Astrocyte (in vitro differentiated cells and primary cell): ENCODE measurements around the gene SMCO3. TPM values are rescaled to one million over a fixed set of nuclear protein-coding genes. Genes with fewer than 3 reads are reported as not detected.
A peak's percentile ranks its signal among the peaks of the same experiment; 100 is the strongest.

Experiments used
- DNase-seq: peaks from one replicate; pipeline ENCODE4 v3.0.0-alpha.2; 2010; ENCODE audit warnings: low read depth
- FAIRE-seq: peaks from 2 replicates; lab custom pipeline; 2011; peaks lifted over from hg19 to GRCh38; lab: Jason Lieb, UNC
- H2AFZ ChIP-seq: 2 replicates; pipeline ENCODE4 v1.6.0; 2012; ENCODE audit warnings: low read depth, low read length, inconsistent platforms
- H3K27ac ChIP-seq: 2 replicates; pipeline ENCODE4 v1.5.1; 2011; ENCODE audit warnings: low read depth, low read length, inconsistent platforms
- H3K27me3 ChIP-seq: 2 replicates; pipeline ENCODE4 v1.6.0; 2011; ENCODE audit warnings: low read length, inconsistent platforms; ENCODE audit not compliant: insufficient read depth
- H3K36me3 ChIP-seq: 2 replicates; pipeline ENCODE4 v1.5.1; 2011; ENCODE audit warnings: low read length, inconsistent platforms; ENCODE audit not compliant: insufficient read depth
- H3K4me1 ChIP-seq: 2 replicates; pipeline ENCODE4 v1.5.1; 2011; ENCODE audit warnings: low read length, inconsistent platforms; ENCODE audit not compliant: insufficient read depth
- H3K4me2 ChIP-seq: 2 replicates; pipeline ENCODE4 v1.6.0; 2012; ENCODE audit warnings: low read length, inconsistent platforms
- H3K4me3 ChIP-seq: 2 replicates; pipeline ENCODE4 v1.5.1; 2011; ENCODE audit warnings: low read depth, mild to moderate bottlenecking, low read length, inconsistent platforms; ENCODE audit not compliant: insufficient read depth
- H3K79me2 ChIP-seq: 2 replicates; pipeline ENCODE4 v1.6.0; 2012; ENCODE audit warnings: mild to moderate bottlenecking, low read length, inconsistent platforms; ENCODE audit not compliant: insufficient read depth
- H3K9ac ChIP-seq: 2 replicates; pipeline ENCODE4 v1.6.0; 2012; ENCODE audit warnings: mild to moderate bottlenecking, low read length, inconsistent platforms
- H3K9me3 ChIP-seq: 2 replicates; pipeline ENCODE4 v1.5.1; 2012; ENCODE audit warnings: low read depth, mild to moderate bottlenecking, low read length, inconsistent platforms; ENCODE audit not compliant: insufficient read depth
- H4K20me1 ChIP-seq: 2 replicates; pipeline ENCODE4 v1.6.0; 2012; ENCODE audit warnings: low read length, inconsistent platforms; ENCODE audit not compliant: insufficient read depth
- H3K27ac Mint-ChIP-seq: one replicate; pipeline ENCODE4 v1.8.0; 2021; ENCODE audit warnings: mild to moderate bottlenecking, mixed read lengths; ENCODE audit not compliant: unreplicated experiment
- H3K27me3 Mint-ChIP-seq: one replicate; pipeline ENCODE4 v1.8.0; 2021; ENCODE audit warnings: low read depth, mixed read lengths; ENCODE audit not compliant: unreplicated experiment
- H3K36me3 Mint-ChIP-seq: one replicate; pipeline ENCODE4 v1.8.0; 2021; ENCODE audit warnings: low read depth, mixed read lengths; ENCODE audit not compliant: unreplicated experiment
- H3K4me1 Mint-ChIP-seq: one replicate; pipeline ENCODE4 v1.8.0; 2021; ENCODE audit warnings: low read depth, mixed read lengths; ENCODE audit not compliant: unreplicated experiment
- H3K4me3 Mint-ChIP-seq: one replicate; pipeline ENCODE4 v1.8.0; 2021; ENCODE audit warnings: mild to moderate bottlenecking, moderate library complexity, mixed read lengths; ENCODE audit not compliant: unreplicated experiment
- H3K9me3 Mint-ChIP-seq: one replicate; pipeline ENCODE4 v1.8.0; 2021; ENCODE audit warnings: mild to moderate bottlenecking, mixed read lengths; ENCODE audit not compliant: unreplicated experiment
- EZH2 ChIP-seq: IDR thresholded peaks from 2 replicates; pipeline ENCODE4 v1.6.1; 2012; ENCODE audit warnings: mild to moderate bottlenecking, low read length, inconsistent platforms; ENCODE audit not compliant: insufficient read depth
- total RNA-seq: library from RNA; stranded (reverse); gene quantifications from 2 replicates; pipeline ENCODE4 v1.2.1, GENCODE V29; 2021
- TF ChIP-seq, protein P1 (sequence below): IDR thresholded peaks from 2 replicates; pipeline ENCODE4 v1.5.1; 2011; ENCODE audit warnings: low read depth, mild to moderate bottlenecking, inconsistent platforms, low read length, moderate library complexity; ENCODE audit not compliant: insufficient read depth

The SMCO3 gene
- total RNA-seq, 1 donor from 2014 or later, result 0.57 TPM

- peaks cover 5% of the 10 kb centered on the region for H3K4me1 Mint-ChIP-seq
- H2AFZ ChIP-seq, result peak within 1 kb of the TSS; percentile 86
- H3K9me3 Mint-ChIP-seq, result no peaks in the 10 kb centered on the region
- peaks cover 13% of the 10 kb centered on the region for H3K36me3 ChIP-seq
- peak; percentile 99 for DNase-seq
- peak within 1 kb of the TSS; percentile 95 for H3K9ac ChIP-seq
- no peak within 1 kb of the TSS for H3K27ac Mint-ChIP-seq
- H3K9me3 ChIP-seq, result no peaks in the 10 kb centered on the region
- H3K4me2 ChIP-seq, result peak within 1 kb of the TSS; percentile 94
- peak within 1 kb of the TSS; percentile 97 for H3K4me3 ChIP-seq
- peaks cover 51% of the 10 kb centered on the region for H3K79me2 ChIP-seq
- peaks cover 7% of the 10 kb centered on the region for H4K20me1 ChIP-seq
- TF ChIP-seq, protein P1, sequence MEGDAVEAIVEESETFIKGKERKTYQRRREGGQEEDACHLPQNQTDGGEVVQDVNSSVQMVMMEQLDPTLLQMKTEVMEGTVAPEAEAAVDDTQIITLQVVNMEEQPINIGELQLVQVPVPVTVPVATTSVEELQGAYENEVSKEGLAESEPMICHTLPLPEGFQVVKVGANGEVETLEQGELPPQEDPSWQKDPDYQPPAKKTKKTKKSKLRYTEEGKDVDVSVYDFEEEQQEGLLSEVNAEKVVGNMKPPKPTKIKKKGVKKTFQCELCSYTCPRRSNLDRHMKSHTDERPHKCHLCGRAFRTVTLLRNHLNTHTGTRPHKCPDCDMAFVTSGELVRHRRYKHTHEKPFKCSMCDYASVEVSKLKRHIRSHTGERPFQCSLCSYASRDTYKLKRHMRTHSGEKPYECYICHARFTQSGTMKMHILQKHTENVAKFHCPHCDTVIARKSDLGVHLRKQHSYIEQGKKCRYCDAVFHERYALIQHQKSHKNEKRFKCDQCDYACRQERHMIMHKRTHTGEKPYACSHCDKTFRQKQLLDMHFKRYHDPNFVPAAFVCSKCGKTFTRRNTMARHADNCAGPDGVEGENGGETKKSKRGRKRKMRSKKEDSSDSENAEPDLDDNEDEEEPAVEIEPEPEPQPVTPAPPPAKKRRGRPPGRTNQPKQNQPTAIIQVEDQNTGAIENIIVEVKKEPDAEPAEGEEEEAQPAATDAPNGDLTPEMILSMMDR, result no peak
- peak; percentile 95 for FAIRE-seq
- peak within 1 kb of the TSS; percentile 96 for H3K27ac ChIP-seq
- H3K27me3 ChIP-seq, result no peaks in the 10 kb centered on the region
- peaks cover 12% of the 10 kb centered on the region for H3K4me1 ChIP-seq
- H3K27me3 Mint-ChIP-seq, result no peaks in the 10 kb centered on the region
- no peak within 1 kb of the TSS for H3K4me3 Mint-ChIP-seq
- no peaks in the 10 kb centered on the region for H3K36me3 Mint-ChIP-seq
These were observed 10.8 kb downstream of the SMCO3 start, which contains the start of the genes C12orf60 and WBP11 for GRCh38 chr12:14803011-14803829. Gene C12orf60 (plus strand): TSS chr12:14803670. CDS start chr12:14822936, 19,266 bp downstream. Gene WBP11 (minus strand): TSS chr12:14803478. CDS start chr12:14801383, 2,095 bp downstream.

- no peak overlapping the region for H3K4me3 Mint-ChIP-seq
- no peak for FAIRE-seq
- H3K27me3 Mint-ChIP-seq, result no peaks in the 10 kb centered on the region
- H3K4me3 ChIP-seq, result peak overlapping the region; percentile 97
- no peaks in the 10 kb centered on the region for H3K36me3 Mint-ChIP-seq
- H3K79me2 ChIP-seq, result peaks cover 55% of the 10 kb centered on the region
- peaks cover 12% of the 10 kb centered on the region for H3K4me1 ChIP-seq
- peak overlapping the region; percentile 77 for H2AFZ ChIP-seq
- TF ChIP-seq EZH2, result no peak
- TF ChIP-seq, protein P1, result no peak
- peaks cover 8% of the 10 kb centered on the region for H4K20me1 ChIP-seq
- H3K27ac Mint-ChIP-seq, result no peak overlapping the region
- peak overlapping the region; percentile 96 for H3K27ac ChIP-seq
- peak overlapping the region; percentile 91 for H3K4me2 ChIP-seq
- peak overlapping the region; percentile 95 for H3K9ac ChIP-seq
- H3K27me3 ChIP-seq, result no peaks in the 10 kb centered on the region
- peaks cover 17% of the 10 kb centered on the region for H3K36me3 ChIP-seq
- H3K9me3 Mint-ChIP-seq, result no peaks in the 10 kb centered on the region
- no peak for DNase-seq
- no peaks in the 10 kb centered on the region for H3K9me3 ChIP-seq
- peaks cover 5% of the 10 kb centered on the region for H3K4me1 Mint-ChIP-seq
These were observed 11.3 kb downstream of the SMCO3 start for GRCh38 chr12:14802721-14803010.

- Histone ChIP-seq H3K4me2 (peak overlapping the region; percentile 91), H2AFZ (no peak overlapping the region), H3K79me2 (peaks cover 60% of the 10 kb centered on the region), H3K9ac (peak overlapping the region; percentile 95), H3K27ac (peak overlapping the region; percentile 96), H3K4me3 (peak overlapping the region; percentile 97), H4K20me1 (peaks cover 12% of the 10 kb centered on the region), H3K27me3 (no peaks in the 10 kb centered on the region), H3K9me3 (no peaks in the 10 kb centered on the region), H3K4me1 (peaks cover 12% of the 10 kb centered on the region), H3K36me3 (peaks cover 21% of the 10 kb centered on the region)
- peak; percentile 17 for FAIRE-seq
- Mint-ChIP-seq H3K27ac (no peak overlapping the region), H3K27me3 (no peaks in the 10 kb centered on the region), H3K4me3 (no peak overlapping the region), H3K4me1 (peaks cover 5% of the 10 kb centered on the region), H3K9me3 (no peaks in the 10 kb centered on the region), H3K36me3 (peaks cover under 1% of the 10 kb centered on the region)
- no peak for DNase-seq
- TF ChIP-seq EZH2, result no peak
- TF ChIP-seq, protein P1, result no peak
These were observed 11.7 kb downstream of the SMCO3 start for GRCh38 chr12:14802247-14802646.
